Testis (tissue), 2 donors: ENCODE data around the gene RALGPS1.

ENCODE experiments used
- CTCF ChIP-seq, 3 experiments: fragments of 450-650 bp in 2 of 3; fragments of 200-600 bp in 1 of 3; sonication (generic) in 1 of 3; IDR thresholded peaks; one replicate each; pipeline ENCODE4 v1.5.1; 2016 to 2019; ENCODE audit warnings: antibody characterized with exemption in 3 of 3, mild to moderate bottlenecking in 2 of 3, moderate library complexity in 1 of 3
- POLR2A ChIP-seq: fragments of 450-650 bp; IDR thresholded peaks from one replicate; pipeline ENCODE4 v1.6.1; 2017; ENCODE audit warnings: antibody characterized with exemption, mild to moderate bottlenecking, moderate library complexity

DNA sequence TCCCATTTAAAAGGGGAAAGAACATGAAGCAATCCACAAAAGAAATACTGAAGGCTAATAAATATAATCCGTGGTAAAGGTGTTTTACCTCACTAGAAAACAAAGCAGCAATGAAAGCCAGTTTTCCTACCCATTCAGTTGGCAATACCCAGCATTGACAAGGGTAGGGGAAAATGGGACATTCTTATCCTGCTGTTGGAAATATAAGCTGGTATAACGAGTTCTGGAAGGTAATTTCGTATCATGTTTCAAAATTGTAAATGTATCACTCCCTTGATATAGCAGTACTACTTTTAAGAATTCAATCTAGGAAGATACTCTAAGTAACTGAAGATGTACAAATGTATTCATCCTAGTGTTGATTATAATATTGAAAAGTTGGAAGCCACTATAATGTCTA lies 22.9 kb upstream of the RALGPS1 start:
- no peak for TF ChIP-seq CTCF (IDR thresholded peaks at IDR 0.05)
- TF ChIP-seq POLR2A: no peak
